Esophagus muscularis mucosa (tissue), 4 donors: ENCODE results near the gene DCC. TPM values are rescaled to one million over a fixed set of nuclear protein-coding genes. Genes with fewer than 3 reads are reported as not detected.

ENCODE experiments used
- DNase-seq: peaks from one replicate; pipeline ENCODE4 v3.0.0-alpha.2; 2017; ENCODE audit errors: extremely low spot score
- H3K27ac ChIP-seq, 4 donors: fragments of 200-600 bp; sonication (generic); replicated peaks in 1 of 4; 1 replicate in 3 of 4; 2 replicates in 1 of 4; pipeline ENCODE4 v1.5.1; 2016 to 2019; ENCODE audit warnings: mild to moderate bottlenecking in 1 of 4
- H3K27me3 ChIP-seq, 4 donors: fragments of 200-600 bp; sonication (generic); one replicate each; pipeline versions ENCODE4 v1.5.1 to v1.6.0; 2016 to 2019
- H3K36me3 ChIP-seq, 4 donors: fragments of 200-600 bp; sonication (generic); one replicate each; pipeline ENCODE4 v1.5.1; 2016 to 2019
- H3K4me1 ChIP-seq, 4 donors: fragments of 200-600 bp; sonication (generic); one replicate each; pipeline ENCODE4 v1.5.1; 2016 to 2019
- H3K4me3 ChIP-seq, 4 donors: fragments of 200-600 bp; sonication (generic); 1 replicate in 2 of 4; 2 replicates in 2 of 4; pipeline ENCODE4 v1.5.1; 2016 to 2019; ENCODE audit warnings: mild to moderate bottlenecking in 4 of 4, moderate library complexity in 1 of 4
- H3K9me3 ChIP-seq, 4 donors: fragments of 200-600 bp; sonication (generic); 1 replicate in 3 of 4; 2 replicates in 1 of 4; pipeline ENCODE4 v1.5.1; 2016 to 2019
- EP300 ChIP-seq: sonication (generic); formaldehyde crosslinking; IDR thresholded peaks from one replicate; pipeline ENCODE4 v1.6.1; 2017; ENCODE audit warnings: antibody characterized with exemption
- POLR2A ChIP-seq: fragments of 450-650 bp; IDR thresholded peaks from one replicate; pipeline ENCODE4 v1.6.1; 2017; ENCODE audit warnings: antibody characterized with exemption, moderate library complexity, mild to moderate bottlenecking, low read depth
- POLR2AphosphoS5 ChIP-seq, 2 donors: sonication (generic); formaldehyde crosslinking; IDR thresholded peaks; one replicate each; pipeline ENCODE4 v1.6.1; 2017; ENCODE audit warnings: antibody characterized with exemption in 2 of 2
- WGBS: methylation state at CpG from one replicate; pipeline ENCODE4 v1.1.5; 2018; 5-methylcytosine and 5-hydroxymethylcytosine counted together
- intact Hi-C: fragments of 100-400 bp; cut with DNase I; formaldehyde crosslinking; loops from one replicate; pipeline ENCODE4 v1.15.1; 2023
- total RNA-seq, 4 donors: library from RNA; depleted of rRNA; stranded (reverse); fragments of >200 nt; gene quantifications; one replicate each; pipeline versions ENCODE4 v1.1.0 to v1.2.1, GENCODE V29; 2016
- TF ChIP-seq, protein P1 (sequence below), 3 experiments: fragments of 200-600 bp in 2 of 3; fragments of 450-650 bp in 1 of 3; sonication (generic) in 2 of 3; IDR thresholded peaks; one replicate each; pipeline ENCODE4 v1.5.1; 2017 to 2019; ENCODE audit warnings: antibody characterized with exemption in 3 of 3, mild to moderate bottlenecking in 2 of 3, moderate library complexity in 1 of 3

Gene DCC
- total RNA-seq, 4 donors from 2014 or later = 0.46 to 0.99 (median 0.83) TPM; not detected in 1

DNA sequence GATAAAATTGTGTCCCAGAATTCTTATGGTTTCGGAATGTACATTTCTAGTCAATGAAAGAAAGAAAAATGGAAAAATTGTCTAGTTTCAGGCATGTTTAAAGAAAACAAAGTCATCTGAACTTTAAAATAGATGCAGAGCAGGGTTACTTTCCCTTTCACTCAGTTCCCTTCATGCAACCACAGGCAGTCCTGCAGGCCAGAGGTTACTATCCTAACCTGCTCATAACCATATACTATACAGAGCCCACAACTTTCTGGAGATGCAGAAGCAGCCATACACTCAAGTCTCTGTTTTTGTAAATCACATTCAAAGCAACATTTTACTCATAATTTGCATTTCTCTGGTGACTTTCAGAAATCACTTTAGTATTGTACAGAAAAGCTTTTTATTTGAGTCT lies 1194.2 kb downstream of the DCC start:
- H3K9me3 ChIP-seq = no peaks in the 10 kb centered on the region
- WGBS = 85% methylated on average over 1 of the region's 1 CpG
- H3K4me3 ChIP-seq = no peak overlapping the region

DNA sequence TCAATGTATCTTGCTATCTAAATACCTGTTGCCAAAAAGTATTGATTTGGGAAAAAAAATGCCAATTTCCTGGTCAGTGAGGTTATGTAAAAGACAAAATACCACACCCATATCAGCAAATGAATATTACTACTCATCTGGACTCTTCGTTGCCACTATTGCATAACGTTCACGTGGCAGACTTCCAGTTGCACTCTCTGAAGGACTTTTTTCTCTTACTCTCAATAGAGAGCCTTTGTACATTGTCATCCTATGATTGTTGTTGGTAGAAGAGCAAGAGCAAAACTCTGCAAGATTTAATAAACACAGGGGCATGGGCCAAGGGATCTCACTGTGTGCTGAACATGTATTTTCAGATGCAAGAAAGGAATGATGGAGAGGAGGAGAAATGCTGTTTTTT lies 1194.7 kb downstream of the DCC start:
- Histone ChIP-seq H3K27me3 (no peaks in the 10 kb centered on the region), H3K27ac (no peak overlapping the region), H3K36me3 (no peaks in the 10 kb centered on the region), H3K4me1 (no peaks in the 10 kb centered on the region), H3K4me3 (no peak overlapping the region), H3K9me3 (no peaks in the 10 kb centered on the region)
- no peak for DNase-seq
- WGBS = 68% methylated on average over 3 of the region's 3 CpGs
- intact Hi-C loops = no loop called here
- TF ChIP-seq, protein P1, sequence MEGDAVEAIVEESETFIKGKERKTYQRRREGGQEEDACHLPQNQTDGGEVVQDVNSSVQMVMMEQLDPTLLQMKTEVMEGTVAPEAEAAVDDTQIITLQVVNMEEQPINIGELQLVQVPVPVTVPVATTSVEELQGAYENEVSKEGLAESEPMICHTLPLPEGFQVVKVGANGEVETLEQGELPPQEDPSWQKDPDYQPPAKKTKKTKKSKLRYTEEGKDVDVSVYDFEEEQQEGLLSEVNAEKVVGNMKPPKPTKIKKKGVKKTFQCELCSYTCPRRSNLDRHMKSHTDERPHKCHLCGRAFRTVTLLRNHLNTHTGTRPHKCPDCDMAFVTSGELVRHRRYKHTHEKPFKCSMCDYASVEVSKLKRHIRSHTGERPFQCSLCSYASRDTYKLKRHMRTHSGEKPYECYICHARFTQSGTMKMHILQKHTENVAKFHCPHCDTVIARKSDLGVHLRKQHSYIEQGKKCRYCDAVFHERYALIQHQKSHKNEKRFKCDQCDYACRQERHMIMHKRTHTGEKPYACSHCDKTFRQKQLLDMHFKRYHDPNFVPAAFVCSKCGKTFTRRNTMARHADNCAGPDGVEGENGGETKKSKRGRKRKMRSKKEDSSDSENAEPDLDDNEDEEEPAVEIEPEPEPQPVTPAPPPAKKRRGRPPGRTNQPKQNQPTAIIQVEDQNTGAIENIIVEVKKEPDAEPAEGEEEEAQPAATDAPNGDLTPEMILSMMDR (IDR thresholded peaks at IDR 0.05) = no peak
- TF ChIP-seq EP300 (no peak), POLR2AphosphoS5 (IDR thresholded peaks at IDR 0.05) (no peak), POLR2A (no peak)

More for the DNA sequence above, 1194.2 kb downstream of the DCC start:
- DNase-seq = no peak
- no peak for TF ChIP-seq POLR2AphosphoS5 (IDR thresholded peaks at IDR 0.05)
- TF ChIP-seq, protein P1 (IDR thresholded peaks at IDR 0.05) = no peak
- TF ChIP-seq POLR2A = no peak
- TF ChIP-seq EP300 = no peak
- intact Hi-C loops = no loop called here
- no peaks in the 10 kb centered on the region for H3K27me3 ChIP-seq
- no peaks in the 10 kb centered on the region for H3K4me1 ChIP-seq
- no peak overlapping the region for H3K27ac ChIP-seq
- H3K36me3 ChIP-seq = no peaks in the 10 kb centered on the region

DNA sequence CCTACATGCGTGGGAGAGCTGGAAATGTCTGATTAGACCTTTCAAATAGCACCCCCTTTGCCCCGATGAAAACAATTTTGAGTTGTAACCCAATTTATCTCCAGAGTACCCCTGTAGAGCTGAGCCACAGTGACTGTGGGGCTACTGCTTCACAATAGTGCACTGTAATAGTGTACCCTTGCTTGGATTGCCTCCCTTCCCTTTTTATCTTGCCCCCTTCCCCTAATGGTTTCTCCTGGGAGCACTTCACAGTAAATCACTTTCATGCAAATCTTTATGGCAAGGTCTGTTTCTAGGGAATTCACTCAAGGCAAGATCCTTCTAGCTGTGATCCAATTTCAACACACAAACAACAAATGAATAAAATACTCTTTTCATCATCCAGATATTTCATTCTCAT lies 1196.9 kb downstream of the DCC start:
- intact Hi-C loops = no loop called here
- no peak for DNase-seq
- Histone ChIP-seq H3K27me3 (no peaks in the 10 kb centered on the region), H3K27ac (no peak overlapping the region), H3K36me3 (no peaks in the 10 kb centered on the region), H3K4me1 (no peaks in the 10 kb centered on the region), H3K4me3 (no peak overlapping the region), H3K9me3 (no peaks in the 10 kb centered on the region)
- WGBS = 74% methylated on average over 2 of the region's 2 CpGs
- TF ChIP-seq EP300 = no peak
- no peak for TF ChIP-seq POLR2AphosphoS5 (IDR thresholded peaks at IDR 0.05)
- no peak for TF ChIP-seq POLR2A
- TF ChIP-seq, protein P1 (IDR thresholded peaks at IDR 0.05) = no peak

DNA sequence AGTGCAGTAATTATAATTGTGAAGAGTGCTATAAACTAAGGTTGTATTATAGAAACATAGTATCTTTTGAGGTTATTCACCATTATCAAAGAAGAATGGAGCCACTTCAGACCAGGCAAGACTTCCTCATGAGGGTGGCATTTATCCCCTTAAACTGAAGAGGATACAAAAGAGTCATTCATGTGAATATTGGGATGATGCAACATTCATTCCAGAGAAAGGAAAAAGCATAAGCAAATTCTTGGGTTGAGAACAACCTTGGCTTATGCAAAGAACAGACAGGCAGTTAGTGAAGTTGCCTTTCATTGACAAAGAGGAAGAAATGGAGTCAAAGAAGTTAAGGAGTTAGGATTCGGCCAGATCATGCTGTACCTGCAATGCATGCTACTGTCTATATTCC lies 1201.9 kb downstream of the DCC start:
- Histone ChIP-seq H3K4me3 (no peak overlapping the region), H3K9me3 (no peaks in the 10 kb centered on the region), H3K27me3 (no peaks in the 10 kb centered on the region), H3K4me1 (no peaks in the 10 kb centered on the region), H3K36me3 (no peaks in the 10 kb centered on the region), H3K27ac (no peak overlapping the region)
- DNase-seq = no peak
- TF ChIP-seq EP300 (no peak), POLR2A (no peak), POLR2AphosphoS5 (IDR thresholded peaks at IDR 0.05) (no peak)
- TF ChIP-seq, protein P1 (IDR thresholded peaks at IDR 0.05) = no peak
- whole genome bisulfite sequencing = 76% methylated on average over 1 of the region's 1 CpG
- intact Hi-C loops = no loop called here

DNA sequence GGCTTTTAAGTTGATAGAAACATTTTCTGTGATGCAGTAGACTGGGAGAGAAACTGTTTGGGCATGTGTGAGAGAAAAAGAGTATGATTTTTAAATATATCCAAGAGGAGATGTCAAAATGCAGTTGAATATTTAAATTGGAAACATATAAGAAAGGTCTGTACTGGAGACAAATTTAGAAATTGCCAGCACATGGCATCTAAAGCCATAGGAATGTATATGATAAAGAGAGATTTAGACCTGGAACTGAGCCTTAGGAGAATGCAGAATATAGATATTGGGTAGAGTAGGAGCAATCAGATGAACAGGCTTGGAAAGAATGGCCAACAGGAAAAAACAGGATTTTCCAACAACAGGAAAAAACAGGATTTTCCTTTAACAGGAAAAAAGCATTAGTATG lies 1203.7 kb downstream of the DCC start:
- H3K4me3 ChIP-seq = no peak overlapping the region
- H3K4me1 ChIP-seq = no peaks in the 10 kb centered on the region
- intact Hi-C loops = no loop called here
- TF ChIP-seq, protein P1 (IDR thresholded peaks at IDR 0.05) = no peak
- TF ChIP-seq EP300 = no peak
- TF ChIP-seq POLR2A = no peak
- no peak for TF ChIP-seq POLR2AphosphoS5 (IDR thresholded peaks at IDR 0.05)
- no peaks in the 10 kb centered on the region for H3K27me3 ChIP-seq
- no peaks in the 10 kb centered on the region for H3K9me3 ChIP-seq
- H3K36me3 ChIP-seq = no peaks in the 10 kb centered on the region
- DNase-seq = no peak
- H3K27ac ChIP-seq = no peak overlapping the region
